Measurements from ENCODE around the gene TBX3. TPM values are rescaled to one million over a fixed set of nuclear protein-coding genes. Genes with fewer than 3 reads are reported as not detected.

Gene TBX3
- total and polyA plus RNA-seq, 2 donors (not counting 3 experiments of a cell fraction or from before 2014, with no cell fraction given): 0.52 to 2.0 TPM

GRCh38 chr12:114658002-114658441 is 26.0 kb downstream of the TBX3 start:
- Histone ChIP-seq H3K27ac (ENCODE audit: insufficient read depth, low read depth, low read length) (no peak overlapping the region), H4K20me1 (replicated peaks; ENCODE audit: control insufficient read depth, extremely low read depth, insufficient read depth, low read length) (no peaks in the 10 kb centered on the region), H2AFZ (ENCODE audit: low read depth, low read length) (no peak overlapping the region), H3K9me1 (replicated peaks; ENCODE audit: control insufficient read depth, extremely low read depth, insufficient read depth, low read length) (no peaks in the 10 kb centered on the region), H3K9me3 (replicated peaks; ENCODE audit: control insufficient read depth, insufficient read depth, low read length) (no peaks in the 10 kb centered on the region), H3K4me2 (ENCODE audit: insufficient read depth, low read length) (no peak overlapping the region), H3K9ac (replicated peaks; ENCODE audit: extremely low read depth, insufficient read depth, low read length) (no peak overlapping the region), H3K4me3 (replicated peaks in 1 of 3; ENCODE audit: insufficient read depth in 1 of 3, low read depth in 1 of 3, low read length in 3 of 3) (no peak overlapping the region), H3K4me1 (ENCODE audit: control insufficient read depth, extremely low read depth, insufficient read depth, low read length) (no peaks in the 10 kb centered on the region), H3K27me3 (ENCODE audit: control insufficient read depth in 2 of 2, insufficient read depth in 2 of 2, low read length in 2 of 2) (peaks cover 2 to 4% of the 10 kb centered on the region in 2 experiments), H3K36me3 (ENCODE audit: control insufficient read depth in 2 of 2, extremely low read depth in 1 of 2, insufficient read depth in 2 of 2, low read length in 2 of 2) (no peaks in the 10 kb centered on the region), H3K79me2 (ENCODE audit: control insufficient read depth, insufficient read depth, low read length) (no peaks in the 10 kb centered on the region)
- TF ChIP-seq MAX (IDR thresholded peaks at IDR 0.05; ENCODE audit: insufficient read depth, insufficient read length) (no peak), EZH2 (IDR thresholded peaks at IDR 0.05; ENCODE audit: borderline replicate concordance, low read depth, low read length, severe bottlenecking) (no peak), FOS (IDR thresholded peaks at IDR 0.05; ENCODE audit: borderline replicate concordance, insufficient read depth, low read length) (no peak), POLR2A (IDR thresholded peaks at IDR 0.05; ENCODE audit: low read depth, low read length) (no peak), JUN (IDR thresholded peaks at IDR 0.05; ENCODE audit: borderline replicate concordance, insufficient read depth, insufficient read length, low read depth) (no peak), POLR2AphosphoS5 (IDR thresholded peaks at IDR 0.05; ENCODE audit: insufficient read depth, low read depth, low read length) (no peak), CTCF (IDR thresholded peaks at IDR 0.05; ENCODE audit: extremely low read depth in 1 of 2, insufficient read depth in 1 of 2, low read depth in 1 of 2, low read length in 2 of 2) (no peak), MYC (IDR thresholded peaks at IDR 0.05; ENCODE audit: low read depth, low read length) (no peak), GATA2 (IDR thresholded peaks at IDR 0.05; ENCODE audit: insufficient read depth, insufficient read length, low read depth, low read length) (no peak)
- dilution Hi-C loops (cut with MboI; ENCODE audit: extremely low pct_ligation_motif_present, low sequenced_read_pairs): no loop called here
- ChIA-PET CTCF (interaction anchor here (1.6 kb wide), 1 partner anchor 1260 kb away, joined by 6 read pairs; no protein-coding TSS in a partner anchor), POLR2A (no interaction called here)
- intact Hi-C loops (cut with micrococcal nuclease): no loop called here
- FAIRE-seq (no peak), DNase-seq (ENCODE audit: low read depth, low spot score) (no peak)
- no TSS peak for BruUV-seq (replicated peaks)

Data from endothelial cell of umbilical vein (primary cell).